ENCODE data around the gene ITIH5. TPM values are rescaled to one million over a fixed set of nuclear protein-coding genes. Genes with fewer than 3 reads are reported as not detected.

ITIH5 gene
- total RNA-seq, 1 donor from 2014 or later, result 0.51 TPM

DNA sequence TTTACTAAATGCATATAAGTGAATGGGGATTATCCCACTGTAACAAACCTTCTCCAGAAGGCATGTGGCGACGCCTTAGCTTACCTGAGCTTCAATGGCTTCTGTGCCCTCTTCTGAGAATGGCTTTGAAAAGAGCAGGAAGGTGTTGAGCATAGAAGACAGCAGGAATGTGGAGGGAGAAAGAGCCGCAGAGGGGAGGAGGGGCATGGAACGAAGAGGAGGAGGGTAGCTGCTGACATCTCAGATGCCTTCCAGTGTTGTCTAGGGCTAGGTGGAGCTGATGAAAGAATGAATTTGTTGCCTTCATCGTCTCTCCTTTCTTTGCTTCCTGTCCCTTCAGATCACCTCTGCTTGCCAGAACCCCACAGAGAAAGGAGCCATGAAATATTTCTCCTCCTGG is 86.2 kb downstream of the ITIH5 start:
- DNase-seq, result no peak

DNA sequence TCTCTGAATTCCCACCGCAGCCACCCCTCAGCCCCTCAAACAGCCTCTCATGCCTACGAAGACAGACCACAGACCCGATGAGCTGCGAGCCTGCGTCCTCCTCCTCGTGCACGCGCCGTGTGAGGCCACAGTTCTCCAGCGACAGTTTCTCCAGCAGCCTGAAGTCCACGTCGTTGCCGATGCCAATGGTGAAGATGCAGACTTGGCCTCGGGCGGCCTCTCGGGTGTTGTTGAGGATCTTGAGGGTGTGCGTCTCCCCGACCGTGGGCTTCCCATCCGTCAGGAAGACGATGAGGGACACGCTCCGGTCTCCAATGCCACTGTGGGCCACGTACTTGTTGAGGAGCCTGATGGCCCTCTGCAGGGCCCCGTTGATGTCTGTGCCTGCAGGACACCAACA is 87.1 kb downstream of the ITIH5 start:
- no peak for DNase-seq

DNA sequence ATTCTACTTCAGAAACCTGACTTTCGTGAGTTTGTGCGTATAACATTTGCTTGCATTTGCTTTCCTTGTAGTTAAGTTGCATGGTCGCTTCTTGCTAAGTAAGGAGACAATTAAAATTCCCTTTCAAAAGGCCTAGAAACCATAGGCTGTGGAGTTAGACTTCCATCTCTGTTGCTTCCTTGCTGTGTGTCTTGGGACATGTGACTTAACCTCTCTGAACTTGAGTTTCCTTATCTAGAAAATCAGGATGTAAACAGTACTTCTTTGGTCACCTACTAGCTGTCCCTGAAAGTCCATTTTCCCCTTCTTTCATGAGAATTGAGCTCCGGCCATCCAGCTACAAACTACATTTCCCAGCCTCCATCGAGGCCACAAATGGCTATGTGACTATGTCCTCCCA is 89.2 kb downstream of the ITIH5 start:
- no peak for DNase-seq

DNA sequence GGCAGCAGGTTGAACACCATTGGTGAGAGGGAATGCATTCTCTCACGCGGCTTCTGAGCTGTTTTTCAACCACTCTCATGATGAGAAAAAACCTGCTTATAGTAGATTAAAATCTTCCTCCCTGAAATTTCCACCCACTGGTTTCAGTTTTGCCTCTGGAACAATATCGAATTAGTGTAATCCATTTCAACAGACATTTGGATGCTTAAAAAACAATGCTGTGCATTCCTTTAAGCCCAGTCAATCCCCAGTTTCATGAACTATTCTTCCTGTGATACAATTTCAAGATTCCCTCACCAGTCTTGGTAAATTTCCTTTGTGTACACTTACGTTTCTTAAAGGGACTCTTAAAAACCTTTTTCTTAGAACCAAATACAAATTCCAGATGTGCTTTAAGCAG is 89.6 kb downstream of the ITIH5 start:
- no peak for DNase-seq

GRCh38 chr10:7576340-7576739 is 90.4 kb downstream of the ITIH5 start:
- DNase-seq, result no peak

DNA sequence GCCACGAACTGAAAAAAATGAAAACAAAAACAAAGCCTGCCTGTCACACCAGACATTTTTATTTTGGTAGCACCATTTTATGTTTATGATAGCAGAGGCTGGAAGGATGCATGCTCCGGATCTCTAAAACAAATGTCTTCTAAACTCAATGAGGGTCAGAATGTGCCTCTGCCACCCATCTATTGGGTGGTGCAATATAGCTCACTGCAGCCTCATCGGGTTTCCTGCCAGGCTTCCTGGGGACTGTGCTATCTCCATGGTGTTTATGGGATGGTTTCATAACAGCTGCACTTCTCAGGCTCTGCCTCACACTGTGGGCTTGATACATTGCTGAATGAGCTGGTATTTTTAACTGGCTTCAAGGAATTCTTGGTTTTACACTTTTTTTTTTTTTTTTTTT is 94.4 kb downstream of the ITIH5 start:
- DNase-seq, result no peak

GRCh38 chr10:7571981-7572380 is 94.8 kb downstream of the ITIH5 start:
- DNase-seq, result no peak

DNA sequence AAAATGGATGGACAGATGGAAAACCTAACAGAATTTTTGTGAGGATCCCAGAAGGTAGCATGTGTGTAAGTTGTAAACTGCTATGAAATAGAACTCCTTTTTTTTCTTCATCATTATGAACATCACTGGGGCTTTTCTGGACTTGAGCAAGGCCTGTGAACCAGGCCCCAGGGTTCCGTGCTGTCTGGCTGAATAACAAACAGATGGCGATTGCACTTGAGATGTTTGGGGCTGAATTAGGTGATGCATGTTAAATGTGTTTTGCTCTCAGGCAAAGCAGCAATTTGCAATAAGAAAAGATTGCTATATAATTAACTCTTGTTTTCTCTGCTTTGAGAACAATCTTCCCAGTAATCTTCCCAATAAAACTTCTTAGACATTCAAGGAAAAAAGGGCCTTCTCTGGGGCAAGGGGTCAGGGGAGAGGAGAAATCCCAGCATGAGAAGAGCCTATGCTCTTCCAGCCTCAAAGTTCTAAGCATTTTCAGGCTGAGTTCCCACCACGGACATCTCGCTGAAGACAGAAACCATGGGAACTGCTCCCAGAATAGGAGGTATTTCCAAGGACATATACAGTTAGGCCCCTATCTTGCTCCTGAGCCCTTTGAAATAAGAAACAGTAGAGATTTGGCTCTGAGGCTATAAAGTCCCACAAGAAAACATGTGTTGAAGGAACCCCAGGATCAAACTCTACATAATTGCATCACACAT is 98.7 kb downstream of the ITIH5 start:
- no peak for DNase-seq

- no peak for DNase-seq
These were observed 99.9 kb downstream of the ITIH5 start for GRCh38 chr10:7566891-7567290.

- DNase-seq, result no peak
These were observed 100.9 kb downstream of the ITIH5 start for GRCh38 chr10:7565871-7566270.

DNA sequence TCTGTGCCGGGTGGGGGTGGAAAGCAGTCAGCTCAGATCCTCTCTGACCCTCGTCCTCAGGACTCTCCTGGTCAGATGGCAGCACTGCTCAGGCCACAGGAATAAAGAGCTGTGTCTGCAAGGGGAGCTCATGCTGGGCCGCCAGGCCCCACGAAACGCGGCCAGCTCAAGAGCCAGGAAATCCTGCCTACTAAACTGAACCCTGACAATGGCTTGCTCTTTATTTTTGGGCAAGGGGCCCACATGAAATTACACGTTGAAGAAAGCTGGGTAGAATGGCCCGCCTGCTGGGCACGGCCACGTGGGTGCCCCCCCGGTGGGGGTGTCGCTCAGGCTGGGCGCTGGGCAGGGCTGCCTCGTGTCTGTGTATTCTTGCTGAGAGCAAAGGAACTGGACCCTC is 103.0 kb downstream of the ITIH5 start:
- DNase-seq, result no peak

- no peak for DNase-seq
These were observed 103.4 kb downstream of the ITIH5 start for GRCh38 chr10:7563368-7563767.

DNA sequence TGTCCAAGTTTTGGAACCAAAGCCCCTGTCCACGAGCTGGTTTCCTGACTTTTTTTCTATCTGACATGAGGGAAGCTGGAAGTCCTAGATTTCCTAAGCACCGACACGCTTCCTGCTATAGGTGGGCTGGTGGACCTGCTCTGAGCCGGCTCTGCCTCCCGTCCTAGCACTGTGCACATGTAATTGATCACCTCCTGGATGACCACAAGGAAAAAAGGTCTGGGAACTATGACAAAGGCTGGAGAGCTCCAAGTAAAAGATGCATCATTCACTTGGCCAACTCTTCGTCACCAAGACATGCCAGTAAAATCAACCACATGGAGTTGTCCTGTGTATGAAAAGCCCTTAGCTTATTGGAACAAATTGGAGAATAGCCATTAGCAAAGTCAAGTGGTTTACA is 104.8 kb downstream of the ITIH5 start:
- DNase-seq, result no peak

DNA sequence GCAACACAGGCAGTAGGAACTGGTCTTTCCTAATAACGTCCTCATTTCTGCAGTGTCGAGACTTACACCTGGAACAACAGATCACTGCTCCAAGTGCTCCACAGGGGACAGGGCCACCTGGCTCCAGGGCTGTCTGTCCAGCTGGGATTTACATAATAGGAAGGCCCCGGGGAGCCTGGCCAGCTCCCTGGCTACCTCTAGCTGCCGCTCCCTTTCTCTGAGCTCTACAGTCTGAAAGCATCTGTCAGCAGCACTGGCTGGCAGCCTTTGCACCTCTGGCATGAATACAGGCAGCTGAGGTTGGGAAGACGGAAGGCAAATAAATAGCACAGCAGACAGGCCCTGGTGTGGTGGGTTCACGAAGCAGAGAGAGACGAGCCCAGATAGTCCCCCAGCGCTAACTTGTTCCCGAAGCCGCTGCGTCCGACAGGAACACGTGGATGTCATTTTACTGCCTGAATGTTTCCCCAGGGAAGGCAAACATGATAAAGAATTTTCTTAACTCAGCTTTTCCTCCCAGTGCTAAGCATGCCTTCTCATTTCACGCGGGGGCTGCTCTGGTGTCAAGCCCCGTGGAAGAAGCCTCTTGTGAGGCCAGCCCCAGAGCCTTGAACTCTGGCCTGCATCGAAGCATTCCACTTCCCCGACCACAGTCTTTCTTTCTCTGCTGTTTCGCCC is 105.4 kb downstream of the ITIH5 start:
- no peak for DNase-seq

DNA sequence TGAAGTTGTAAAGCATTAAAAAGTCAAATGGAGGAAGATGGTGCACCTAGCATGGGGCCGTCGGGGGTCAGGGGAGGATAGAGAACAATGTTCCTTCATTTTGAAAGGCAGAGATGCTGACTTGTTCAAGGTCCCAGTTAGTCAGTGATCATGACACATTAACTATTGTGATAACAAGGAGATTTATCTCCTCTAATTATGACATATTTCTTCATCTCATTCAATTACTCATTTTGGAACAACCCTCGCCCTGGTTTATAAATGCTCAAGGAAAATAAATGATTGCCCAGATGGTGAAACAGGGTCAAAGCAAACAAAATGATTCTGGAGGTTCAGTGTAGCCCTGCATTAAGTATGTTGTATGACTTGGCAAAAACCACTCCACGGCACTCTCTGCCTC is 106.2 kb downstream of the ITIH5 start:
- no peak for DNase-seq

- no peak for DNase-seq
These were observed 107.4 kb downstream of the ITIH5 start for GRCh38 chr10:7559386-7559785.

DNA sequence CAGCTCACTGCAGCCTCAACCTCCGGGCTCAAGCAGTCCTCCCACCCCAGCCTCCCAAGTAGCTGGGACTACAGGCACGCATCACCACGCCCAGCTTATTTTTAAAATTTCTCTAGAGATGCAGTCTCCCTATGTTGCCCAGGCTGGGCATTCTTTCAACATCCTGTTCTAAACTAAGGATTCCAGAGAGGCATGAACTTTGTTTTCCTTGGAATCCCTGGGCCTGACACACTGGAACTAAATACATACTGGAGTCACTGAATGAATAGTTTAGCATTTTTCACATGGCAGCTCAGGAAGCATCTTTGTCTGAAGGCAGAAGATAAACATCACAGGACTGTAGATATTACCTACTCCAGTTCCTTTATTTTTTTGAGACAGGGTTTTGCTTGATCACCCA is 108.7 kb downstream of the ITIH5 start:
- no peak for DNase-seq

DNA sequence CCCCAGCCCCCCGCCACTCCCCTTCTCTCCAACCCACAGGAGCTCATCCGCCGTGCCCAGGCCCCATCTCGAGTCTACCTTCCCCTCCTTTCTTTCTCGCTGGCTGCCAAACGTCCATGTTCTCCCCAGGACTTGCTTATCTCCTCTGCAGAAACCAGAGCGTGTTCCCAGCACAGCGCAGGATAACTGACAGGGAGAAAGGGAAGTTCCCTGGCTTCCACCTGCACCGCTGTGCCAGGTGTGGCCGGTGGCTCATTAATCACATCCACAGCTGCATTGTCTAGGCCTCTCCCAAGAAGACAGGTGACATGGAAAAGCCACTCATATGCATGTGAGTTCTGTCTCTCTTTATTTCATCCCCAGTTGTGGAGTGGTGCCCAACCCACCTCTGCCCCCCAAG is 113.2 kb downstream of the ITIH5 start:
- no peak for DNase-seq

DNA sequence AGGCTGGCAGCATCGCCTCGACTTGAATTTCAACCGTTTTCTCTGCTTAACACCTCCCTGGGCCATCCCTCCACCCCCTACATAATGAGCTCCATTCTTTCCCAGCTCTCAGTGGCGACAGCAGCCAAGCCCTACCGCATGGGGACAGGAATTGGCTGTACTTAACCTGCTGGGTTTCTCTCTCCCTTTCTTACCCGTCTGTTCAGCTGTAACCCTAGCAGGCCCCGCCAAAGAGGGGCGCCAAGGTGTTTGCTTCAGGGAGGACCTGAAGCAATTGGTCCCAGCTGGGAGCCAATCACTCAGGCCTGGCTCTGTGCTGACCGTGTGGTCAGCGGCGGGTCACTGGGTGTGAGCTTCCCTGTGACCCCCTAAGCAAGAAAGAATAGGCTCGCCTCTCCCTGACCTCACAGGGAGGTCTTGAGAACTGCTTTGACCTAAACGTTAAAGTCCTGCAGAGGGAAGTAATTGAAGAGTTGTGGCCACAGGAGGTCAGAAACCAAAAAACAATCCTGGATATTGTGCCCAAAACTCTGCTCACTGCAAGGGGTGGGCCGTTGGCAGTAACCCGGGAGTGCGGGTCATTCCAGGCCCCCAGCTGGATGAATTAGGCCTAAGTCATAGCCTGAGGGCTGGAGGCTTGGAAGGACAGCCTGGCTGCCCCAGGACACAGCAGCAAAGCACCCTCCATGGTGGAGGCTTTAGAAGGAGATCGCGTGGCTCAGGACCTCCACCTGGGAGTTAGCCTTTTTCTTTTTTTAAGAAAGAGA is 114.6 kb downstream of the ITIH5 start:
- no peak for DNase-seq

DNA sequence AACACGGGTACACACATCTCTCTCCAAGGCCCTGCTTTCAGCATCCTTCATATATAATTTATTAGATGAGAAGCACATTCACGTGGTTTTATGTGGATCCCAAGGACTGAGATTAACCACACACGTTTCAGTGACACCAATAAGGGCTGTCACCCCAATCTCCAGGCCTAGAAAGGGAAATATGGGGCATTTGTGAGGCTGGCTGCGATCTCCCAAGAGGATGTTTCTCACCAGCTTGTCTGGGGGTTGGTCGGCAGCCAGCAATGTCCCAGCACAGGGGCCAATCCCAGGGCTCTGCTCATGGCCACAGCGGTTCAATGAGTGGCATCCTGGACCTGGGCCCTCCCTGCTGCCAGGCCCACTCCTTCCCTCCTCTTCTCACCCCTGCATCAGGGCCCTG is 115.5 kb downstream of the ITIH5 start:
- no peak for DNase-seq

- DNase-seq, result no peak
These were observed 116.8 kb downstream of the ITIH5 start for GRCh38 chr10:7550013-7550412.

GRCh38 chr10:7547829-7548228 is 118.9 kb downstream of the ITIH5 start:
- no peak for DNase-seq

DNA sequence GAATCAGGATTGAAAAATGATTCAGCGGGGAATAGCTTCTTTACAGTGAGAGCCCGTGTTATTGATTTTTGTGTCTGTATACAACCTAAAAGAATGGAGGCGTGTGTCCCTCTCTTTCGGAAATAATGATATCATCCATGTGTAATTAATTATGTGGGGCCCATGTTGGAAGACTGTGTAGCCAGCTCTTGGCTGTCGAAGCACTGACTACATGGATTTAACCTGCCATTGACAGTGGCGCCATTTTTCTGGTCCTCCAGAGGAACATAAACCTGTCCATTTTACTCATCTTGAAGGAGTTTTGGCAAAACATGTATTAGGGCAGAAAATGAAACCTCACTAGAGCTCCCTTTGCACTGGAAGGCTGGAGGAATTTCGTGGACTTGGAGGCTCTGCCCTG is 119.6 kb downstream of the ITIH5 start:
- no peak for DNase-seq

DNA sequence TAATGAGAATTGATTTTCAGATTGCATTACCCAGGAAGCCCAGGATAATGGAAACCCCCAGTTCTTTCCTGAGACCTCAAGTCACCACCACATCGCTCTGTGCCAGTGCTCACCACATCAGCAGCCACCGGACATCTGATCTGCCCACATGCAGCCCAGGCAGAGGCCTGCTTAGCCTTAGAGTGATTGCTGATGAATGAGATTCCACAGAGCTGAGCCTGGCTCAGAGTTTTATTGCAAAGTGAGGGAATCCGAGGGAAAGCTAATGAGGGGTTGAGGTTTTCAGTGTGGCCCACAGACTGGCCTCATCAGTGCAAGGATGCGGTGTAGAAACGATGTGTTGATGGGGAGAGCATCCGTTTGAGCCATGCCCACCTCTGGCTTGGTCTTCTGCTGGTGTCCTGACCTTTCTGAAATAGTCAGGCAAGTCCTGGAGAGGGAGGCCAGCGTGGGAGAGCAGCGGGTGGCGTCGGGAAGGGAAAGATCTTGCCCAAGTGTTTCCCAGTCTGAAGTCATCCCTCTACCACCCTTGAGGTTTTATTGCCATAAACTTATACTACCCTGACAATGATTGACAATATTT is 120.3 kb downstream of the ITIH5 start:
- no peak for DNase-seq

Data from dermis blood vessel endothelial cell (primary cell).